HepG2 (cell line): ENCODE data around the gene TMEM258. TPM values are rescaled to one million over a fixed set of nuclear protein-coding genes. Genes with fewer than 3 reads are reported as not detected.

Experiments
- ATF7 ChIP-seq, 2 experiments: fragments of 450-650 bp in 1 of 2; sonication (generic) in 1 of 2; formaldehyde crosslinking in 1 of 2; IDR thresholded peaks; 2 replicates each; pipeline versions ENCODE4 v1.4.0 to v1.6.1; 2016 to 2020; ENCODE audit warnings: antibody characterized with exemption in 1 of 2, mild to moderate bottlenecking in 1 of 2, missing genetic modification reagents in 1 of 2
- CCDC6 ChIP-seq: sonication (generic); formaldehyde crosslinking; IDR thresholded peaks from 2 replicates; pipeline ENCODE4 v1.8.1; 2022; ENCODE audit warnings: mild to moderate bottlenecking, missing genetic modification reagents, moderate library complexity
- DNMT3B ChIP-seq: conservative IDR thresholded peaks from 2 replicates; pipeline ENCODE4 v1.6.1; 2016; ENCODE audit warnings: missing biosample characterization, control low read depth
- FIP1L1 ChIP-seq: fragments of 200-400 bp; formaldehyde crosslinking; IDR thresholded peaks from 2 replicates; pipeline ENCODE4 v1.6.1; 2018; ENCODE audit warnings: low read depth, mild to moderate bottlenecking, low read length, moderate library complexity, borderline replicate concordance; ENCODE audit not compliant: insufficient read depth
- FOXC1 ChIP-seq: sonication (generic); formaldehyde crosslinking; IDR thresholded peaks from 2 replicates; pipeline ENCODE4 v1.8.0; 2022; ENCODE audit warnings: mild to moderate bottlenecking, missing genetic modification reagents, borderline replicate concordance
- FOXM1 ChIP-seq: sonication (generic); formaldehyde crosslinking; IDR thresholded peaks from 2 replicates; pipeline ENCODE4 v1.5.0; 2020; ENCODE audit warnings: missing genetic modification reagents
- HOMEZ ChIP-seq: IDR thresholded peaks from 2 replicates; pipeline ENCODE4 v1.6.1; 2016; ENCODE audit warnings: low read depth
- NR1H2 ChIP-seq: sonication (generic); formaldehyde crosslinking; IDR thresholded peaks from 2 replicates; pipeline ENCODE4 v1.8.1; 2022; ENCODE audit warnings: low read depth, missing genetic modification reagents, borderline replicate concordance
- NR2C2 ChIP-seq: sonication (generic); formaldehyde crosslinking; IDR thresholded peaks from 2 replicates; pipeline ENCODE4 v1.4.0; 2020; ENCODE audit warnings: missing genetic modification reagents, mild to moderate bottlenecking, moderate library complexity, borderline replicate concordance
- SNAPC5 ChIP-seq: sonication (generic); formaldehyde crosslinking; IDR thresholded peaks from 2 replicates; pipeline ENCODE4 v1.8.1; 2023; ENCODE audit warnings: mild to moderate bottlenecking, missing genetic modification reagents, borderline replicate concordance
- SRSF4 ChIP-seq: fragments of 200-400 bp; formaldehyde crosslinking; IDR thresholded peaks from one replicate; pipeline ENCODE4 v1.6.1; 2018; ENCODE audit warnings: mild to moderate bottlenecking, low read depth, low read length, moderate library complexity; ENCODE audit not compliant: poor library complexity, severe bottlenecking
- ZNF275 ChIP-seq: sonication (generic); formaldehyde crosslinking; IDR thresholded peaks from 2 replicates; pipeline ENCODE4 v1.8.0; 2022; ENCODE audit warnings: missing genetic modification reagents, mild to moderate bottlenecking, inconsistent platforms, borderline replicate concordance
- ZNF430 ChIP-seq: sonication (generic); formaldehyde crosslinking; IDR thresholded peaks from 2 replicates; pipeline ENCODE4 v1.9.0; 2021; ENCODE audit warnings: mild to moderate bottlenecking, missing genetic modification reagents
- ZNF503 ChIP-seq: sonication (generic); formaldehyde crosslinking; IDR thresholded peaks from 2 replicates; pipeline ENCODE4 v1.4.0; 2020; ENCODE audit warnings: missing genetic modification reagents
- ZNF563 ChIP-seq: sonication (generic); formaldehyde crosslinking; IDR thresholded peaks from 2 replicates; pipeline ENCODE4 v1.8.0; 2022; ENCODE audit warnings: mild to moderate bottlenecking, moderate library complexity, missing genetic modification reagents
- ZNF672 ChIP-seq: sonication (generic); formaldehyde crosslinking; IDR thresholded peaks from 2 replicates; pipeline ENCODE4 v1.8.1; 2022; ENCODE audit warnings: missing genetic modification reagents
- ZNF687 ChIP-seq: sonication (generic); formaldehyde crosslinking; IDR thresholded peaks from 2 replicates; pipeline ENCODE4 v1.5.1; 2020; ENCODE audit warnings: mild to moderate bottlenecking, missing genetic modification reagents, moderate library complexity
- ZNF703 ChIP-seq: sonication (generic); formaldehyde crosslinking; IDR thresholded peaks from 2 replicates; pipeline ENCODE4 v1.5.1; 2020; ENCODE audit warnings: missing genetic modification reagents, mild to moderate bottlenecking, moderate library complexity, borderline replicate concordance
- ZNF841 ChIP-seq: sonication (generic); formaldehyde crosslinking; IDR thresholded peaks from 2 replicates; pipeline ENCODE4 v1.8.1; 2023; ENCODE audit warnings: missing genetic modification reagents, borderline replicate concordance
- polyA plus RNA-seq, 8 experiments: library from polyadenylated mRNA; depleted of rRNA in 3 of 8; stranded (reverse) in 7 of 8; unstranded in 1 of 8; fragments of >200 nt; fragmentation: Illumina TruSeq in 4 of 8; extraction: Trizol in 4 of 8; gene quantifications; 2 replicates each; pipeline versions ENCODE4 v1.2.1 to v1.2.3, GENCODE V29; 2011 to 2016; ENCODE audit warnings: low read depth in 4 of 8, missing spikeins in 1 of 8, mixed read lengths in 1 of 8; ENCODE audit not compliant: insufficient read depth in 1 of 8
- total RNA-seq, 5 experiments: library from RNA; depleted of rRNA; stranded (reverse); fragments of >200 nt; fragmentation: Illumina TruSeq; extraction: Trizol; gene quantifications; 2 replicates each; pipeline ENCODE4 v1.2.3, GENCODE V29; 2016; ENCODE audit warnings: low read depth in 1 of 5

The TMEM258 gene
- total and polyA plus RNA-seq, 2 of the 13 experiments (the other 11 are each of a cell fraction or from before 2014, with no cell fraction given): 175 to 424 TPM

GRCh38 chr11:61752117-61752924, 40.1 kb downstream of the TMEM258 start, which contains the start of gene MYRF (continued):
- peak; percentile 37; the same call in 1 of the 2 replicates for TF ChIP-seq ZNF687 (CRISPR knock-in tag)
- TF ChIP-seq SRSF4: no peak
- TF ChIP-seq FIP1L1: no peak
- TF ChIP-seq SNAPC5: no peak
- no peak for TF ChIP-seq ZNF841 (CRISPR knock-in tag)
- no peak; the same call in 1 of the 2 replicates for TF ChIP-seq ZNF703
- no peak for TF ChIP-seq ZNF503 (CRISPR knock-in tag)
- TF ChIP-seq NR2C2: no peak; the same call in 1 of the 2 replicates
- TF ChIP-seq ATF7 (IDR thresholded peaks at IDR 0.05): no peak
- no peak for TF ChIP-seq ATF7 (CRISPR knock-in tag; IDR thresholded peaks at IDR 0.05)
- TF ChIP-seq NR1H2 (CRISPR knock-in tag): no peak
- TF ChIP-seq CCDC6: no peak
- TF ChIP-seq ZNF672 (CRISPR knock-in tag): no peak
- no peak for TF ChIP-seq HOMEZ (CRISPR knock-in tag)
- TF ChIP-seq DNMT3B (CRISPR knock-in tag): no peak
- TF ChIP-seq ZNF563 (CRISPR knock-in tag): 0 out of 2 replicates have a peak, but pooled peaks have one; percentile 34
- no peak for TF ChIP-seq FOXC1 (CRISPR knock-in tag)
- TF ChIP-seq FOXM1 (CRISPR knock-in tag): no peak
- no peak for TF ChIP-seq ZNF430
- TF ChIP-seq ZNF275 (CRISPR knock-in tag): no peak
